Left lung (tissue), 10 donors: ENCODE measurements around the gene MYBPC3. TPM values are rescaled to one million over a fixed set of nuclear protein-coding genes. Genes with fewer than 3 reads are reported as not detected.

Experiments used
- ATAC-seq: fragments of 200-7000 bp; cut with Tn5 transposase; one replicate; pipeline ENCODE4 v1.9.1; 2020; ENCODE audit warnings: moderate library complexity
- DNase-seq, 4 donors: peaks; one replicate each; pipeline ENCODE4 v3.0.0-alpha.2; 2013 to 2020
- H3K27ac ChIP-seq, 2 donors: fragments of 200-600 bp; sonication (generic) in 1 of 2; one replicate each; pipeline versions ENCODE4 v1.5.0 to v1.8.0; 2020 to 2021
- H3K27me3 ChIP-seq, 2 donors: fragments of 200-600 bp; sonication (generic) in 1 of 2; one replicate each; pipeline versions ENCODE4 v1.5.0 to v1.8.0; 2020 to 2021
- H3K36me3 ChIP-seq, 2 donors: fragments of 200-600 bp; sonication (generic) in 1 of 2; one replicate each; pipeline versions ENCODE4 v1.5.0 to v1.8.0; 2020 to 2021
- H3K4me1 ChIP-seq, 2 donors: fragments of 200-600 bp; one replicate each; pipeline ENCODE4 v1.8.0; 2021
- H3K4me3 ChIP-seq, 2 donors: fragments of 200-600 bp; sonication (generic) in 1 of 2; one replicate each; pipeline versions ENCODE4 v1.5.0 to v1.8.0; 2020 to 2021; ENCODE audit warnings: mild to moderate bottlenecking in 1 of 2
- H3K9me3 ChIP-seq, 2 donors: fragments of 200-600 bp; sonication (generic) in 1 of 2; one replicate each; pipeline versions ENCODE4 v1.5.0 to v1.8.0; 2020 to 2021
- intact Hi-C, 2 donors: fragments of 100-400 bp; cut with DNase I; formaldehyde crosslinking; loops; one replicate each; pipeline versions ENCODE4 v1.11.2 to v1.14.2; 2022
- polyA plus RNA-seq, 6 donors: library from polyadenylated mRNA; unstranded; fragments of 120-200 nt; gene quantifications; one replicate each; pipeline ENCODE4 v1.2.1, GENCODE V29; 2013; ENCODE audit not compliant: insufficient read length in 6 of 6
- total RNA-seq, 2 donors: library from RNA; stranded (reverse); fragmentation: NEBNext Ultra II Directional; extraction: Animal tissue kit (Norgen Biotek cat#: 25700); gene quantifications; one replicate each; pipeline ENCODE4 v1.2.1, GENCODE V29; 2021
- TF ChIP-seq, protein P1 (sequence below), 2 donors: fragments of 200-600 bp; sonication (generic) in 1 of 2; IDR thresholded peaks; one replicate each; pipeline versions ENCODE4 v1.5.0 to v1.8.0; 2021; ENCODE audit warnings: antibody characterized with exemption in 2 of 2
- donor health status: DM: no; HTN: yes; CAD: no.
- donor health status: DM: no; HTN: no; CAD: no.

MYBPC3 gene
- total and polyA plus RNA-seq, 8 donors, result 0.06 to 2.0 (median 0.25) TPM; not detected in 3

DNA sequence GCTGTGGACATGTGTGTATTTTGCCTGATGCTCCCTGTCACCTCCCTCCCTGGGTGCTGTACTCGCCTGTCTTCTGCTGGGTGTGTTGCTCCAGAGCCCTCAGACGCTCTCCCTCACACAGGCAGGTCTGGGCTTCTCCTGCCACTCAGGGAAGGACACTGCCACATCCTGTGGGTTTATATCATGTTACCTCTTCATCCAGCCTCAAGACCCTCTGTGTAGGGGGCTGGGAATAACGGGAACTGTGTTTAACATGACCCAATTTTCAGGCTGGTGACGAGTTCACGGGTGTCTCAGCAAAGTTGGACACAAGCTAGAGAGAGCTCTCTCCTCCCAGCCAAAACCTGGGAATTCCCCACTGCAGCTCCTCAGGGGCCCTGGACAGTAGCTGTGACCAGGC lies 24.6 kb downstream of the MYBPC3 start:
- H3K4me1 ChIP-seq, result peaks cover 0 to 5% of the 10 kb centered on the region in 2 donors
- H3K27me3 ChIP-seq, result no peaks in the 10 kb centered on the region
- H3K4me3 ChIP-seq, result no peak overlapping the region
- DNase-seq (no peak), ATAC-seq (no peak)
- H3K36me3 ChIP-seq, result peaks cover 0 to 5% of the 10 kb centered on the region in 2 donors
- TF ChIP-seq, protein P1, sequence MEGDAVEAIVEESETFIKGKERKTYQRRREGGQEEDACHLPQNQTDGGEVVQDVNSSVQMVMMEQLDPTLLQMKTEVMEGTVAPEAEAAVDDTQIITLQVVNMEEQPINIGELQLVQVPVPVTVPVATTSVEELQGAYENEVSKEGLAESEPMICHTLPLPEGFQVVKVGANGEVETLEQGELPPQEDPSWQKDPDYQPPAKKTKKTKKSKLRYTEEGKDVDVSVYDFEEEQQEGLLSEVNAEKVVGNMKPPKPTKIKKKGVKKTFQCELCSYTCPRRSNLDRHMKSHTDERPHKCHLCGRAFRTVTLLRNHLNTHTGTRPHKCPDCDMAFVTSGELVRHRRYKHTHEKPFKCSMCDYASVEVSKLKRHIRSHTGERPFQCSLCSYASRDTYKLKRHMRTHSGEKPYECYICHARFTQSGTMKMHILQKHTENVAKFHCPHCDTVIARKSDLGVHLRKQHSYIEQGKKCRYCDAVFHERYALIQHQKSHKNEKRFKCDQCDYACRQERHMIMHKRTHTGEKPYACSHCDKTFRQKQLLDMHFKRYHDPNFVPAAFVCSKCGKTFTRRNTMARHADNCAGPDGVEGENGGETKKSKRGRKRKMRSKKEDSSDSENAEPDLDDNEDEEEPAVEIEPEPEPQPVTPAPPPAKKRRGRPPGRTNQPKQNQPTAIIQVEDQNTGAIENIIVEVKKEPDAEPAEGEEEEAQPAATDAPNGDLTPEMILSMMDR (IDR thresholded peaks at IDR 0.05), result no peak
- H3K27ac ChIP-seq, result no peak overlapping the region
- intact Hi-C loops, result no loop called here
- H3K9me3 ChIP-seq, result no peaks in the 10 kb centered on the region

DNA sequence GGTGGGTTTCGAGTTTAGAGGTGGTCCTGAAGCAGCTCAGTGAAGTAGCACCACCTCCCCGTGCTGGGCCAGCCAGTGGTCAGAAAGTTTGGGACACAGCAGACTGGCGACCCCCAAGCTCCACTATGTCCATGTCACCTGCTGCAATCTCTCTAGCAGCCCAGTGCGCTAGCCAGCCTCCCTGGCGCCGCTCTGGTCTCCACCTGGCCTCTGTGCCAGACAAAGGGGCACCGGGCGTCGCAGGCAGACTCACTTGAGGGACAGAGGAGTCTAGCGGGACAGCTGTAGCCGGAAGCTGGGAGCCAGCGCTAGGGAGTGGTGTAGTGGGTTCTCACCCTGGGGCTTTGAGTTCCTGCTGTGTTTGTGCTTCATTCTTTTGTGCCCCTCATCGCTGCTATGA lies 25.5 kb downstream of the MYBPC3 start:
- no peaks in the 10 kb centered on the region for H3K27me3 ChIP-seq
- peaks cover 0 to 5% of the 10 kb centered on the region in 2 donors for H3K4me1 ChIP-seq
- DNase-seq (no peak), ATAC-seq (no peak)
- no peak overlapping the region for H3K4me3 ChIP-seq
- H3K36me3 ChIP-seq, result no peaks in the 10 kb centered on the region
- intact Hi-C loops, result no loop called here
- TF ChIP-seq, protein P1 (IDR thresholded peaks at IDR 0.05), result no peak
- H3K27ac ChIP-seq, result no peak overlapping the region
- H3K9me3 ChIP-seq, result no peaks in the 10 kb centered on the region

DNA sequence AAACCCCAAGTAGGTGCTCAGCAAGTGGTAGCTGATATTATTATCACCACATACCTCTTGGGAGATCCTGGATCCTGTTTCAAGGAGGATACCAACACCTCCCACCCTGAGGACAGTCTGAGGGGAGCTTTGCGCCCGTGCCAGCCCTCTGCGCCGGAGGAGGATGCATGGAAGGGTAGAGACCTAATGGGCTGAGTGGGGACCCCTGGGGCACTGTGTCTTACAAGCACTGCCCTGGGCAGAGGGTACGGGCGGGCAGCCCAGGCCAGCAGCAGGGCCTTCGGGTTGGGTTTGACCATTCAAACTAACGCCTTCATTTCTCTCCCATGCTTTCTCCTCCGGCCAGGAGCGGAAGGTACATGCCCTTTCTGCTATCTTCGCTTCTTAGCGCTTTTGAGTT lies 26.3 kb downstream of the MYBPC3 start:
- ATAC-seq, result no peak
- no peak for DNase-seq
- intact Hi-C loops, result no loop called here

DNA sequence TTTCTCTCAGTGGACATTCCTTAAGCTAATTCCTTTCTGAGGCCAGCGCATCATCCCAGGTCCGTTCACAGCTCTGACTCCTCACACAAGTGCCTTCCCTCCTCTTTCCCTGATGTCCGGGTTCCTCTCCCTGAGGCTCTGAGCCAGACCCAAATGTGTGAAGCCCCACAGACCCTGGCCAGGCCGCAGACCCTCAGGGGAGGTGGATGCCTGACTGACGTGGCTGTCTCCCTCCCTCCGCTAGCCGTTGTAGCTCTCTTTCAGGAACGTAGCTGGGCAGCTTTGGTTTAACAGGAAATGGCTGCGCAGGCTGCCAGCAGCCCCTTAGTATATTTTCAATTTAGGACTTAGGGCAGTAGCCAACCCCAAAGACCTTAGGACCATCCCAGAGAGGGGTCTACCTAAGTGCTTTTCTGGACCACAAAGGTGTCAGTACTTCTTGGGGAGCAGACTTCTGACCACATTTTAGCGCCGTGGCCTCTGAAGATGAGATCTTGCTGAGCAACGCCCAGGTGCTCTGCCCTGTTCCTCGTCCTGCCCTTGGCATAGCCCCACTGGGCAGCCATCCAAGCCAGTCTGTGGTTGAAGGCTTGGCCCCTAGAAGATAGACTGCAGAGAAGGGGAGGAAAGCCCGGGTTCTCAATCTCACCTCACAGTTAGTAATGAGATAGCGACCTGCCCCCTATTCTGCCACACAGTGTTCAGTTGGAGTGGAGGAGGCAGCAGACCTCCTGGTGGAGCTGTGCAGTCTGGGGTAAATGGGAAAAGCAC lies 27.0 kb downstream of the MYBPC3 start:
- Histone ChIP-seq H3K36me3 (no peaks in the 10 kb centered on the region), H3K4me3 (no peak overlapping the region), H3K27ac (no peak overlapping the region), H3K27me3 (no peaks in the 10 kb centered on the region), H3K4me1 (peaks cover 0 to 5% of the 10 kb centered on the region in 2 donors), H3K9me3 (no peaks in the 10 kb centered on the region)
- DNase-seq (no peak), ATAC-seq (no peak)
- TF ChIP-seq, protein P1 (IDR thresholded peaks at IDR 0.05), result no peak
- intact Hi-C loops, result no loop called here

More for the DNA sequence above, 26.3 kb downstream of the MYBPC3 start:
- H3K27ac ChIP-seq, result no peak overlapping the region
- no peaks in the 10 kb centered on the region for H3K27me3 ChIP-seq
- TF ChIP-seq, protein P1 (IDR thresholded peaks at IDR 0.05), result no peak
- H3K4me3 ChIP-seq, result no peak overlapping the region
- H3K36me3 ChIP-seq, result no peaks in the 10 kb centered on the region
- H3K9me3 ChIP-seq, result no peaks in the 10 kb centered on the region
- H3K4me1 ChIP-seq, result peaks cover 0 to 5% of the 10 kb centered on the region in 2 donors

DNA sequence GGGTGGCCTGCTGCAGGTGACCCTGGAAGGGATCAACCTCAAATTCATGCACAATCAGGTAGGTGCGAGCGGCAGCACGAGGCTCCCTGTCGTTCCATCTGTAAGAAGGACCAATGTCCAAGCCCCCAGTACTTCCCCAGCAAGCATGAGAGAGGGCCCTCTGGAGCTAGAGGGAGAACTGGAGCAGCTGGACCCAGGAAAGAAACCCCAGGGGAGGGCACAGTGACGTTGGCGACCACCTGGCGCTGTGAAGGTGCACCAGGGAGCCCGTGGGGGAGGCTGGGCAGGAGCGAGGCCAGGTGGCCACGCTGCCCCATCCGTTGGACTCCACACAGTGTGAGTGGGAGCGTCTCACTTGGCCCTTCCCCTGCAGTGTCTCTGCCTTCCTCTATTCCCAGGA lies 28.0 kb downstream of the MYBPC3 start:
- peaks cover 0 to 8% of the 10 kb centered on the region in 2 donors for H3K36me3 ChIP-seq

More for the DNA sequence above, 28.0 kb downstream of the MYBPC3 start:
- Histone ChIP-seq H3K27ac (no peak overlapping the region), H3K4me1 (peaks cover 0 to 2% of the 10 kb centered on the region in 2 donors), H3K4me3 (no peak overlapping the region), H3K27me3 (no peaks in the 10 kb centered on the region), H3K9me3 (no peaks in the 10 kb centered on the region)
- no peak for DNase-seq
- ATAC-seq, result no peak
- TF ChIP-seq, protein P1 (IDR thresholded peaks at IDR 0.05), result no peak
- intact Hi-C loops, result no loop called here
